Lower leg skin (tissue), 4 donors: ENCODE results near the gene RAMP3. TPM values are rescaled to one million over a fixed set of nuclear protein-coding genes. Genes with fewer than 3 reads are reported as not detected.

ENCODE experiments used
- DNase-seq, 2 donors: peaks; one replicate each; pipeline ENCODE4 v3.0.0-alpha.2; 2019; ENCODE audit warnings: low spot score in 2 of 2
- H3K4me3 ChIP-seq: fragments of 200-600 bp; sonication (generic); 2 replicates; pipeline ENCODE4 v1.5.1; 2017; ENCODE audit warnings: mild to moderate bottlenecking, low read depth; ENCODE audit not compliant: poor library complexity, severe bottlenecking
- CTCF ChIP-seq, 3 donors: fragments of 450-650 bp; IDR thresholded peaks; one replicate each; pipeline ENCODE4 v1.5.1; 2016; ENCODE audit warnings: antibody characterized with exemption in 3 of 3, mild to moderate bottlenecking in 3 of 3, moderate library complexity in 2 of 3
- POLR2A ChIP-seq, 2 donors: fragments of 450-650 bp; IDR thresholded peaks; one replicate each; pipeline ENCODE4 v1.6.1; 2016 to 2017; ENCODE audit warnings: antibody characterized with exemption in 2 of 2, mild to moderate bottlenecking in 1 of 2, moderate library complexity in 1 of 2
- WGBS, 2 donors: methylation state at CpG; one replicate each; pipeline ENCODE4 v1.1.5; 2018; 5-methylcytosine and 5-hydroxymethylcytosine counted together
- intact Hi-C: fragments of 100-400 bp; cut with DNase I; formaldehyde crosslinking; loops from one replicate; pipeline ENCODE4 v1.15.0; 2023; ENCODE audit warnings: low total_unique reads
- total RNA-seq, 4 donors: library from RNA; depleted of rRNA; stranded (reverse); fragments of >200 nt; gene quantifications; one replicate each; pipeline ENCODE4 v1.1.0, GENCODE V29; 2016

The RAMP3 gene
- total RNA-seq, 4 donors from 2014 or later = 23.8 to 71.6 (median 35.1) TPM

- TF ChIP-seq POLR2A (IDR thresholded peaks at IDR 0.05) (no peak), CTCF (IDR thresholded peaks at IDR 0.05) (no peak)
- DNase-seq = no peak
- intact Hi-C loops = no loop called here
- 89 to 94% methylated on average over 4 of the region's 4 CpGs for WGBS, 2 donors
- no peak overlapping the region for H3K4me3 ChIP-seq
These were observed 14.0 kb upstream of the RAMP3 start for GRCh38 chr7:45143616-45144015.

DNA sequence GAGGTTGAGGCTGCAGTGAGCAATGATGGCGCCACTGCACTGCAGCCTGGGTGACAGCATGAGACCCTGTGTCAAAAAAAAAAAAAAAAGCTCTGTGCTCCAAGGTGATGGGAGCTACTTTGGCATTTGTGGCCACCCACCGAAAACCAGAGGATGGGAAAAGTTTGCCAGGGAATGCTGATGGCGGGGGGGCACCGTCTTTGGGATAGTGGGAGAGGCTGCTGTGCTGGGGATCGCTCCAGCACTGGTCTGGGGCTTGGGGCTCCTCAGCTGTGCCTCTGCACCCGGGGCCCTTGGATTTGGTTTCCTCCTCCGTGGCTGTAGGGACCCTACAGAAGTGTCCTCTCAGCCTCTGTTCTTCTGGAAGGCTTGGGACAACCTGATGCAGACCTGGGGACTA, 11.7 kb upstream of the RAMP3 start:
- H3K4me3 ChIP-seq = no peak overlapping the region
- intact Hi-C loops = no loop called here
- DNase-seq = no peak
- WGBS, 2 donors = 89 to 90% methylated on average over 7 of the region's 7 CpGs
- TF ChIP-seq POLR2A (IDR thresholded peaks at IDR 0.05) = no peak
- no peak for TF ChIP-seq CTCF (IDR thresholded peaks at IDR 0.05)

DNA sequence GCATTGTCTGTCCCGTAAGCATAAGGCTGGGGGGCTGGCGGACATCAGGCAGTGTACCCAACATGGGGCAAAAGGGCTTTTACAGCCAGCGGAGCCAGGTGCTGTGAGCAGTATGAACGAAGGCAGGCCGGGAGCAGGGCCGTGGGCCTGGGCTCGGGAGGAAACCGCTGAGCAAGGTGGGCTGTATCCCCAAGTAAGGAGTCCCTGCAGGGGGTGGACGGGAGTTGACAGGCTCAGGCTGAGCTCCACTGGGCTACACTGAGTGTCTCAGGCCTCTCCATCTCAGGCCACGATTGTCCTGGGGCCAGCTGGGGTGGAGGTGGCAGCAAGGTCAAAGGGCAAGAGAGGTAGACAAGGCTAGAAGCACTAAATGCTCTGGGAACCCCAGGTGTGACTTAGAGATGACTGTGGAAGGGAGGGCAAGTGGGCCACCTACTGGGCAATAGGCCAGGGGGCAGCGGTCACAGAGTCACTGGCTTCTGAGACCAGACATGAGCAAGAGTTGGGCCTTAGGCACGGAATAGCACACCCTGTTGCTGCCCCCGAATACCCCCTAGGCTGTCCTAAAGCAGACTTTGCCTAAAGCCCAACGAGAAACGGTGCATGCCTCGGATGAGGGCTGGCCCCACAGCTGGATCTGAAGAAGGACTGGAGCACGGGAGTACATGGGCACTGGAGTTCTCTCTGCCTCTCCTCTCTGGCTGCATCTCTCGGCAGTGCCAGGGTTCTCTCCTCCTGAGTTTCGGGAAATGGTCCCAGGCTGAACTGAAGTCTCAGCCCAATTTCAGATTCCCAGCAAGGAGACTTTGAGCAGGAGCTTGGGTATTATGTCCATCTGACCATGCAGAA, 10.8 kb upstream of the RAMP3 start:
- 79 to 82% methylated on average over 19 of the region's 19 CpGs for WGBS, 2 donors
- intact Hi-C loops = no loop called here
- no peak for DNase-seq
- no peak for TF ChIP-seq CTCF (IDR thresholded peaks at IDR 0.05)
- TF ChIP-seq POLR2A (IDR thresholded peaks at IDR 0.05) = no peak
- H3K4me3 ChIP-seq = no peak overlapping the region

- TF ChIP-seq POLR2A (IDR thresholded peaks at IDR 0.05) (no peak), CTCF (IDR thresholded peaks at IDR 0.05) (no peak)
- no peak overlapping the region for H3K4me3 ChIP-seq
- intact Hi-C loops = no loop called here
- WGBS, 2 donors = 54 to 64% methylated on average over 32 of the region's 32 CpGs
- DNase-seq = no peak
These were observed 9.5 kb upstream of the RAMP3 start for GRCh38 chr7:45147858-45148652.

- 72 to 77% methylated on average over 10 of the region's 10 CpGs for WGBS, 2 donors
- no peak overlapping the region for H3K4me3 ChIP-seq
- TF ChIP-seq POLR2A (IDR thresholded peaks at IDR 0.05) (no peak), CTCF (IDR thresholded peaks at IDR 0.05) (no peak)
- no peak for DNase-seq
- intact Hi-C loops = no loop called here
These were observed 9.0 kb upstream of the RAMP3 start for GRCh38 chr7:45148653-45148973.
